Activated naive CD8-positive, alpha-beta T cell treated with anti-CD3 and anti-CD28 coated beads, Interleukin-2, amount 50 U/mL, for 24 hours (primary cell): ENCODE results near the gene ADH5.
"Not testable (repeated sequence)": the region's sequence is repeated elsewhere in the genome, so short reads cannot be mapped to it uniquely, and the experiment has no call there.

ENCODE experiments used
- ATAC-seq: fragments of 150-1000 bp; cut with Tn5 transposase; one replicate; pipeline ENCODE4 v1.10.0; 2021
- DNase-seq: peaks from one replicate; pipeline ENCODE4 v3.0.0; 2021
- H3K27ac Mint-ChIP-seq: one replicate; pipeline ENCODE4 v1.8.0; 2021; ENCODE audit warnings: mild to moderate bottlenecking, mixed read lengths
- H3K27me3 Mint-ChIP-seq: one replicate; pipeline ENCODE4 v1.8.0; 2021; ENCODE audit warnings: mixed read lengths
- H3K36me3 Mint-ChIP-seq: one replicate; pipeline ENCODE4 v1.8.0; 2021; ENCODE audit warnings: low read depth, mixed read lengths
- H3K4me1 Mint-ChIP-seq: one replicate; pipeline ENCODE4 v1.8.0; 2021; ENCODE audit warnings: mixed read lengths
- H3K4me3 Mint-ChIP-seq: one replicate; pipeline ENCODE4 v1.8.0; 2021; ENCODE audit warnings: mild to moderate bottlenecking, moderate library complexity, mixed read lengths
- H3K9me3 Mint-ChIP-seq: one replicate; pipeline ENCODE4 v1.8.0; 2021; ENCODE audit warnings: mixed read lengths

ADH5 gene

DNA sequence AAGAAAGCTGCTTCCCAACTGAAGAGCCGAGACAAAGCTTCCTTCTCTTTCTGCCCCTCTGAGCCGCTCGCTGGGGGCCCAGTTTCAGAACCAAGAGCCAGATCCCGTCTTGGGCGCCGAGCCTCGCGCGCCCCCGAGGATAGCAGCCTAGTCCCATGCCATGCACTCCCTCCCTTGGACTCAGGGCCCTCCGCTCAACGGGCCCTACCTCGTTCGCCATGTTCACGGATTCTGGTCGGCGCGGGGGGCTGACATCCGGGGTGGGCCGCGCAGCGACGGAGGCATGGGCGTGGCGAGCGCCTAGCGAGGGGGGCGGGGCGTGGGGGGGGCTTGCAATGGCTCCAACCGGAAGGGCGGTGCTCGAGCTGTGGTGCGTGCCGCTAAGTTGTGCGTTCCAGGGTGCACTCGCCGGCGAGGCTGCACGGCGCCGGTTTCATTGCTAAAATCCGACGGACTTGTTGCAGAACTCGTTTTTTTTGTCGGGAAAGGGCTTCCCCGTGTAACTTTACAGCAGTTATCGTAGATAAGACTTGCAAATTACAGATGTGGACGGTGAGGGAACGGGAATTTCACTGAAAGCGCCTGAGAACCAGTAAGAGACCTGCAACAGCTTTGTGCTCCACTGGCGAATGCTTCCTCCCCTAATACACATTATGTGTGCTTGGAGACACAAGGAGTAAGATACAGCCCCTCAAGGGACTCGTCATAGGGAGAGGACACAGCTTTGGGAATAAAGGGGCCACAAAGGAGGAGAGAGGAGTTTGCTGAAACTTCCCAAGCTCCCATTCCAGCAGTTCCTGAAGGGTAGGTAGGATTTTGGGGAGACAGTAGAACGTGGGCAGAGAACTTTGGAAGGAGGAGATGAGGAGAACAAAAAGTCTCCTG lies at the start of gene ADH5:
Gene ADH5 (minus strand): TSS at position 308 of the 885 bp plus-strand sequence. CDS start 88 bp downstream, at position 220.
- H3K4me1 Mint-ChIP-seq, result peaks cover 42% of the 10 kb centered on the region
- H3K36me3 Mint-ChIP-seq, result peaks cover 13% of the 10 kb centered on the region
- peak; percentile 94 for DNase-seq
- no peaks in the 10 kb centered on the region for H3K9me3 Mint-ChIP-seq
- peak; percentile 98 for ATAC-seq
- H3K27ac Mint-ChIP-seq, result peak within 1 kb of the TSS; percentile 91
- H3K27me3 Mint-ChIP-seq, result no peaks in the 10 kb centered on the region
- peak within 1 kb of the TSS; percentile 96 for H3K4me3 Mint-ChIP-seq

DNA sequence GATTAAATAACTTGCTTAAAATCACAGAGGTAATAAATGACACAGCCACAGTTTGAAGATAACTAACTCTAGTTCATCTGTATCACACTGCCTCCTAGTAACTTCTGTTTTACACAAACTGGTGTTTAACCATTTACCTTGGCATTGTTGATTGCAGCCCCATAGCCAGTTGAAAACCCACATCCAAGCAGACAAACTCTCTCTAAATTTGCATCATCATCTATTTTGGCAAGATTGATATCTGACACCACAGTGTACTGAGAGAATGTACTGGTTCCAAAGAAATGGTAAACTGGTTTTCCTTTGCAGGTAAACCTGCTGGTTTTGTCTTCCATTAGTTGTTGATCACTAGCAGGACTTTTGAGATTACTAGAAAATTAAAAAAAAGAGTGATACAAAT lies 47.7 kb upstream of the ADH5 start:
- H3K27me3 Mint-ChIP-seq, result no peaks in the 10 kb centered on the region
- H3K4me3 Mint-ChIP-seq, result no peak overlapping the region
- H3K36me3 Mint-ChIP-seq, result no peaks in the 10 kb centered on the region
- no peak for ATAC-seq
- no peak overlapping the region for H3K27ac Mint-ChIP-seq
- no peaks in the 10 kb centered on the region for H3K4me1 Mint-ChIP-seq
- DNase-seq, result no peak
- no peaks in the 10 kb centered on the region for H3K9me3 Mint-ChIP-seq

DNA sequence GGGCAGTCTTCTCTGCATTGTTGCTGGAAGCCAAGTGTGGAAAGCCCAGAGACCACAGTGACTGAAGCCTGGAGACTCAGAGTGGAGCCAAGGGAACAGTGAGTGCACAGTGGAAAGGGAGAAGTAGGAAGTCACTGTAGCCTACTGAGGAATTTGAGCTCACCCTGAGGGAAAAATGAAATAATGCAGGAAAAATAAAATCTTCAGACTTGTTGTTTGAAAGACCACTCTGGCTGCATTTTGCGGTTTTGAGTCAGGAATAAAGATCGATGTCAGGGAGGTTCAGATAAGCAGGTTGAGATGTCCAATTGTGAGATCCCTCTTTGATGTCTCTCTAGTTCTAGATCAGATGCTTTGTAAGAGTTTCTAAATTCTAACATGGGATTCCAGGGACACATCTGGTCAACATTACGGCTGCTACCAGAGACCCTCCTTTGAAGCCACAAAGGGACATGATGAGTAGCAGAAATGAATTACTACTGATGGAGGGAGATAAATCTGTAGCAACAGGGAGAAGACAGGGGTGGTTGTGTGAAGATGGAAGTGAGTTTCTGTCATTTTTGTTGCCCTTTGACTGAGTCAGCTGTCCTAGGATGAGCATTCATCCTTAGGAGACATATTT lies 47.1 kb upstream of the ADH5 start:
- Mint-ChIP-seq H3K9me3 (no peaks in the 10 kb centered on the region), H3K4me1 (no peaks in the 10 kb centered on the region), H3K36me3 (no peaks in the 10 kb centered on the region), H3K27ac (no peak overlapping the region), H3K4me3 (no peak overlapping the region), H3K27me3 (no peaks in the 10 kb centered on the region)
- no peak for DNase-seq
- ATAC-seq, result no peak

DNA sequence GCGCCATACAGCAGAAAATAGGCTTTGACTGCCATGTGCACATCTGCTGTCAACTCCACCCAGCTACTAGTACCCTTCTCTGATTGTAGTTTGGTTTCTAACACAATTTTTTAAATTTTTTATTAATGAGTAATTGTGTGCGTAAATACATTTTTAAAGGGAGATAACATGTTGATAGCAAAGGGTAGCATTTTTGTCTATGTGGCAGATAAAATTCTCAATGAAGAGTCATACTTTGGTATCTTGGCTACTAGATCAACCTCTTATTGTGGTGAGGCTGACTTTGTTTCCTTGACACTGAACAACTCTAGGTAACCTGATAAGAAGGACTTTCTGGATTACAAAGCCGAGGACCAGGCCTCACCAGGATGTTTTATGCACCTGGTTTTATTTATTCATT lies 46.0 kb upstream of the ADH5 start:
- H3K27me3 Mint-ChIP-seq, result no peaks in the 10 kb centered on the region
- DNase-seq (no peak), ATAC-seq (no peak)
- H3K27ac Mint-ChIP-seq, result no peak overlapping the region
- no peaks in the 10 kb centered on the region for H3K36me3 Mint-ChIP-seq
- H3K4me3 Mint-ChIP-seq, result no peak overlapping the region
- H3K4me1 Mint-ChIP-seq, result no peaks in the 10 kb centered on the region
- H3K9me3 Mint-ChIP-seq, result no peaks in the 10 kb centered on the region

DNA sequence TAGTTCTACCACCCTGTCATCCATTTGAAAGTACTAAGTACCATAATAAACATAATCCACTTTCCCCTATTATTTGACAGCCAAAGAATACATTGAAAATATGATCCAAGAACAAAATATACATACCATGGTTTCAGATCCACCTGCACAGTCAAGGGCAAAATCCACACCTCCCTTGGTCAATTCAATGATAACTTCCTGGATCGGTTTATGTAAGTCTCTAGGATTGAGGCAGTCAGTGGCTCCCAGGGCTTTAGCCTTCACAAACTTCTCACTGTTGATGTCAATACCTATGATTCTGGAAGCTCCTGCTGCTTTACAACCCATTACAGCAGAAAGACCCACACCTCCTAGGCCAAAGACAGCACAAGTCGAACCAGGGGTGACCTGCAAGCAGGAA lies 42.8 kb upstream of the ADH5 start:
- no peak overlapping the region for H3K4me3 Mint-ChIP-seq
- H3K27ac Mint-ChIP-seq, result no peak overlapping the region
- H3K27me3 Mint-ChIP-seq, result no peaks in the 10 kb centered on the region
- H3K36me3 Mint-ChIP-seq, result no peaks in the 10 kb centered on the region
- no peak for ATAC-seq
- H3K4me1 Mint-ChIP-seq, result no peaks in the 10 kb centered on the region
- no peak for DNase-seq
- H3K9me3 Mint-ChIP-seq, result no peaks in the 10 kb centered on the region

DNA sequence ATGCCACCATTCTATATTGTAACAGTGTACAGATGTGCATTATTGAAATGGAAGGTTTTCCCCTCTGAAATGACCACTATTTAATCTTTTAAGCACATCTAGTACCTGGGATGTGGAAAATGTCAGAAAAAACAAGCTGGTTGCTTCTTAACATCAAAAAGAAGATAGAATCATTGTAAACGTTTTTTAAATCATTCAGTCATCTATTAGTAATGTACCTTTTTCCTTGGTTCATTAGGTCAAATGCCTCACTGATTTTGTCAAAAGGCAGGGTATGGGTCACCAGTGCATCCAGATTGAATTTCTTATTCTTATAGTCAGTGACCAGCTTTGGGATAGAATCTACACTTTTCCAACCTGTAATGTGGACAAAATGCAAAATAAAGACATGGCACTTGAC lies 37.8 kb upstream of the ADH5 start:
- DNase-seq (no peak), ATAC-seq (no peak)
- H3K36me3 Mint-ChIP-seq, result no peaks in the 10 kb centered on the region
- H3K27ac Mint-ChIP-seq, result no peak overlapping the region
- H3K27me3 Mint-ChIP-seq, result no peaks in the 10 kb centered on the region
- no peaks in the 10 kb centered on the region for H3K9me3 Mint-ChIP-seq
- H3K4me3 Mint-ChIP-seq, result no peak overlapping the region
- H3K4me1 Mint-ChIP-seq, result no peaks in the 10 kb centered on the region

DNA sequence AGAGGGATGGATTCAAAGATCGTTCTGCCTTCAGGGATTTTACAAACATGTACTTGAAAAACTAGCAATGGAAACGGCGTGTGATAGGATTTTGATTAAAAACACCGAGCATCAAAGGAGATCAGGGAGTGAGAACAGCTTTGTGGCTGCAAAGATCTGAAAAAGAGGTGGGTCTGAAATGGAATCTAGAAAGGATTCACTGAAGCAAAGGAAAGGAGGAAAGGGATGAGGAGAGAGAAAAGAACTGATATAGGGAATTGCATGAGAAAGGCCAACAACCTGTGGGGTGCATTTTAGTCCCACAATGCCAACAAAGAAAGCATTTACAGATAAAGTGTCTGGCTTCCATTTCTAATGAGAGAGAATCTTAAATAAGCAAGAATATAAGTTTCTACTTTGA lies 32.4 kb upstream of the ADH5 start:
- no peak overlapping the region for H3K27ac Mint-ChIP-seq
- H3K9me3 Mint-ChIP-seq, result no peaks in the 10 kb centered on the region
- ATAC-seq (no peak), DNase-seq (no peak)
- no peak overlapping the region for H3K4me3 Mint-ChIP-seq
- no peaks in the 10 kb centered on the region for H3K27me3 Mint-ChIP-seq
- H3K36me3 Mint-ChIP-seq, result no peaks in the 10 kb centered on the region
- H3K4me1 Mint-ChIP-seq, result no peaks in the 10 kb centered on the region

DNA sequence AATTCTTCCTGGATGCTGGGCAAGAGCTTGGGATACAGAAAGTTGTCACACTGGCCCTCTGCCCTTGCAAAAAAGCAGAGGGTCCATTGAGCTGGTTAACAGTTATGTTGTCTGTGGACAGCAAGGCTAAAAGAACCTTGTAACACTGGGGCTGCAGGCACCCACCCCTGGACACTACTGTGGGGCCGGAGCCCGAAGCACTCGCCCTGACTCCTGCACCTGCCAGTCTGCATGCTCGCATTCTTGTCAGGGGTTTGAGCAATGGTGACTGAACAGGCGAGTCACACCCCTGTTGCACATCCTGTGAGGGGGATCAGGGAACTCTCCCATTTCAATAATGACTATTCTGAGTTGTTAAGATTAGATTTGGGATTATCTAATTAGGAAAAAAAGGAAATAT lies 31.9 kb upstream of the ADH5 start:
- ATAC-seq (no peak), DNase-seq (no peak)
- Mint-ChIP-seq H3K4me3 (no peak overlapping the region), H3K36me3 (no peaks in the 10 kb centered on the region), H3K27ac (no peak overlapping the region), H3K9me3 (no peaks in the 10 kb centered on the region), H3K27me3 (no peaks in the 10 kb centered on the region), H3K4me1 (no peaks in the 10 kb centered on the region)

DNA sequence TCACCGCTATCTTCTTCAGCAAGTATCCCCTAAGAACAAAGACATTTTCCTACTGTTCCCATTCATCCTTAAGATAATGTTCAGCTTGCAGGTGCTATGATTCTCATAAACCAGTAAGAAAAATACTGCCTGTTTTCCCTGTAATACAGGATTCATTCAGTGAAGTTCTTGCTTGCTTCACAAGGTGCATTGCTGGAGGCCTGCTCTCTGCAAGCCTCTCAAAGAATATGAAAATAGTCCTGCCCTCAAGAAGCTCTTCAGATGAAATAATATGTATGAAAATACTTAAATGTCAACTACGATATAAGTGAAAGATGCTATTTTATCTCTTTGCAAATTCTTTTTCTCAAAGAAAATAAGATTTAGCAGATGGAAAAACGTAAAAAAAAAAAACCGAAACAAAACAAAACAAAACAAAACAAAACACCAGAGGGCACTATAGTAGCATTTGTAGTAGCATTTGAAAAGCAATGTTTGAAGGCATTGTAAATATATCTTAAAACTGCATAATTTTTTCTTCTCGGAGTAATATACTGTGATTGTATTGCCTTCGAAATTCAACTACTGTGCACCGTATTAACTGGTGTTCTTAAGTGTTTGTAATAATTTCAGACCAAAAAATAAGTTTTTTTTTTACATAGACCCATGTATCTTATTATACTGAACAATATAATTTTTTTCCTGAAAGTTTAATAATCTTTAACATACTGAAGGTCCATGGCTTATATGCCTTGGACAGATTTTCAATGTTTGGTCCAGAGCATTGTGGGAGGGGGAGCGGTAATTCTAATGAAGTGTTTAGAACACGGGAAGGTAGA lies 29.5 kb upstream of the ADH5 start:
- ATAC-seq, result no peak
- Mint-ChIP-seq H3K27ac (no peak overlapping the region), H3K4me1 (no peaks in the 10 kb centered on the region), H3K27me3 (no peaks in the 10 kb centered on the region), H3K36me3 (no peaks in the 10 kb centered on the region), H3K4me3 (no peak overlapping the region), H3K9me3 (no peaks in the 10 kb centered on the region)
- DNase-seq, result no peak

DNA sequence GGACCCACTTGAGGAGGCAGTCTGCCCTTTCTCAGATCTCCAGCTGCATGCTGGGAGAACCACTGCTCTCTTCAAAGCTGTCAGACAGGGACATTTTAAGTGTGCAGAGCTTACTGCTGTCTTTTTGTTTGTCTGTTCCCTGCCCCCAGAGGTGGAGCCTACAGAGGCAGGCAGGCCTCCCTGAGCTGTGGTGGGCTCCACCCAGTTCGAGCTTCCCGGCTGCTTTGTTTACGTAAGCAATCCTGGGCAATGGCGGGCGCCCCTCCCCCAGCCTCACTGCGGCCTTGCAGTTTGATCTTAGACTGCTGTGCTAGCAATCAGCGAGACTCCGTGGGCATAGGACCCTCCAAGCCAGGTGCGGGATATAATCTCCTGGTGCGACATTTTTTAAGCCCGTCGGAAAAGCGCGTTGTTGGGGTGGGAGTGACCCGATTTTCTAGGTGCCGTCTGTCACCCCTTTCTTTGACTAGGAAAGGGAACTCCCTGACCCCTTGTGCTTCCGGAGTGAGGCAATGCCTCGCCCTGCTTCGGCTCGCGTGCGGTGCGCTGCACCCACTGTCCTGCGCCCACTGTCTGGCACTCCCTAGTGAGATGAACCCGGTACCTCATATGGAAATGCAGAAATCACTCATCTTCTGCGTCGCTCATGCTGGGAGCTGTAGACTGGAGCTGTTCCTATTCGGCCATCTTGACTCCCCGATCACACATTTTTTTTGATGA lies 28.7 kb upstream of the ADH5 start:
- not testable (repeated sequence) for H3K27ac Mint-ChIP-seq, ATAC-seq, H3K4me1 Mint-ChIP-seq

DNA sequence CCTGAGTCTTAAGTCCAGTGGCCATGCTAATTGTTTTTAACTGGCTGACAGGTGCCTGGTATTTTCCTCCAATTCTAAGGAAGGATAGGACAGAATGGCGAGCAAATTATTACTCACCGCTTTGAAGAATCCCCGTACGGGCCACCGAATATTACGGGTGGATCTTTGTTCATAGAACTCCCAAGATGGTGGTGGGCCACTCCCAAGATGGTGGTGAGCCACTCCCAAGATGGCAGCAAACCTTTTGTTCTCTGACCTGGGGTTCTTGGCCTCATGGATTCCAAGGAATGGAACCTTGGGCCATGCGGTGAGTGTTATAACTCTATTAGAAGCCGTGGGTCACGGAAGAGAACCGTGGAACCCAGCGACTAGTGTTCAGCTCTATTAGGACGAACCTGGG lies 20.7 kb upstream of the ADH5 start:
- H3K4me3 Mint-ChIP-seq, H3K27me3 Mint-ChIP-seq, H3K4me1 Mint-ChIP-seq, ATAC-seq, H3K9me3 Mint-ChIP-seq, H3K27ac Mint-ChIP-seq, DNase-seq, H3K36me3 Mint-ChIP-seq: not testable (repeated sequence)

More for the DNA sequence above, 28.7 kb upstream of the ADH5 start:
- not testable (repeated sequence) for H3K9me3 Mint-ChIP-seq, DNase-seq, H3K4me3 Mint-ChIP-seq, H3K27me3 Mint-ChIP-seq, H3K36me3 Mint-ChIP-seq

DNA sequence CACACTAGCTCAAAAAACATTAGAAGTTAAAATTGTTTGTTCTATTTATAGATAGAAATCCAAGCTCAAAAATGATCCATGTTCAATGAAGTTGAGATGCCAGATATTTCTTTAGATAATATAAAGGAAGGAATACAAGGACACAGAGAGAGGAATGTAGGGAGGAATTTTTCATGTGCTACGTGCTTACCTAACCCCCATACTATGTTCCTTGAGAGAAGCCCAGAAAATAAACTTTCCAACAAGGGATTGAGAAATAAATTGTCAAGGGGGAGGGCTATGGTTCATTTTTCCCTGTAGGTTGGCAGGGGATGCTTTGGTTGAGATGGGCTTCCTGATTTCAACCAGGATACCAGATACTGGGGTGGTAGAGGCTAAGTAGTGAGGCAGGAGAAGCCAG lies 15.6 kb upstream of the ADH5 start:
- H3K27me3 Mint-ChIP-seq, result no peaks in the 10 kb centered on the region
- ATAC-seq (no peak), DNase-seq (no peak)
- no peaks in the 10 kb centered on the region for H3K9me3 Mint-ChIP-seq
- no peaks in the 10 kb centered on the region for H3K36me3 Mint-ChIP-seq
- no peak overlapping the region for H3K27ac Mint-ChIP-seq
- H3K4me3 Mint-ChIP-seq, result no peak overlapping the region
- no peaks in the 10 kb centered on the region for H3K4me1 Mint-ChIP-seq

DNA sequence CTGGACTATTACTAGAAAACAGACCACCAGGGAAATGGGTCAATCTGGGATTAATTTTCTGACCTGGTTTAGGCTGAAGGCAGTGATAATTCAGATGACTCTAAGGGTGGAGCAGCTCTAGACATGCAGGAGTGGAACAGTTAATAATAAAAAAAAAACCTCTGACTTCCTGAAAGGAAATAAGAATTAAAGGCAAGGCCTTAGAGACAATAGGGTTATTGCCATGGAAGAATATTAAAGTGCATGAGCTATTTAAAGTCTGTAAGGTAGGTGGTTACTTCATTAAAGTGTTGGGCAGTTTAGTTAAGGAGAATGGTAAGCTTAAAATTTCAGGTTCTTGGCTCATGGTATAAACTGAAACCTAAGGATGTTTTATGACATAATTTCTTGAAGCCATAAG lies 14.6 kb upstream of the ADH5 start:
- Mint-ChIP-seq H3K4me1 (no peaks in the 10 kb centered on the region), H3K4me3 (no peak overlapping the region), H3K36me3 (no peaks in the 10 kb centered on the region), H3K27me3 (no peaks in the 10 kb centered on the region), H3K27ac (no peak overlapping the region), H3K9me3 (no peaks in the 10 kb centered on the region)
- ATAC-seq, result no peak
- DNase-seq, result no peak

DNA sequence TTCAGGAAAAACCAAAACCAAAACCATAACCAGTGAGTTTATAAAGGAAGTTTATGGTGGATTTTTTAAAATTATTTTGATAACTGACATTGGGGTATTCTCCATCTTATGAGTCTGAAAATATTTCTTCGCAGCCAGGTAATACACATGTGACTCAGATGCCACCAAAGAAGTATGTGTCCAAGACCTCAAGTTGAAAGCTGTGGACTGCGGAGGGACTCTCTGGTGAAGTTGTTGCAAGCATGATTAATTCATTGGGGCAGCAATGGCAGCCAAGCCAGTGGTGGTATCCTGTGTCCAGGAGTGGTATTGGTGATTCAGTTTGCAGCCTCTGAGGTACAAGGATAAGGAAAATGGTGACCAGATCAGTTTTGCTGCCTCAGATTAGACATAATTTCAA lies 14.0 kb upstream of the ADH5 start:
- H3K4me3 Mint-ChIP-seq, result no peak overlapping the region
- DNase-seq (no peak), ATAC-seq (no peak)
- H3K9me3 Mint-ChIP-seq, result no peaks in the 10 kb centered on the region
- no peaks in the 10 kb centered on the region for H3K36me3 Mint-ChIP-seq
- no peak overlapping the region for H3K27ac Mint-ChIP-seq
- H3K4me1 Mint-ChIP-seq, result no peaks in the 10 kb centered on the region
- H3K27me3 Mint-ChIP-seq, result no peaks in the 10 kb centered on the region
